GM12891 (cell line): ENCODE data around the gene TACC3.

Source experiments
- PAX5 ChIP-seq: IDR thresholded peaks from 2 replicates; pipeline ENCODE4 v1.6.1; 2011; ENCODE audit warnings: low read length, moderate library complexity, mild to moderate bottlenecking; ENCODE audit not compliant: insufficient read depth, severe bottlenecking
- POLR2A ChIP-seq: IDR thresholded peaks from 2 replicates; pipeline ENCODE4 v1.6.1; 2011; ENCODE audit warnings: low read depth, low read length, control low read depth
- POLR2AphosphoS5 ChIP-seq: IDR thresholded peaks from 2 replicates; pipeline ENCODE4 v1.6.1; 2011; ENCODE audit warnings: low read depth, low read length, control low read depth
- POU2F2 ChIP-seq: IDR thresholded peaks from 2 replicates; pipeline ENCODE4 v1.6.1; 2011; ENCODE audit warnings: low read depth, mild to moderate bottlenecking, control low read depth, low read length, moderate library complexity
- SPI1 ChIP-seq: IDR thresholded peaks from 2 replicates; pipeline ENCODE4 v1.6.1; 2011; ENCODE audit warnings: low read depth, low read length, control low read depth
- TAF1 ChIP-seq: IDR thresholded peaks from 2 replicates; pipeline ENCODE4 v1.6.1; 2011; ENCODE audit warnings: low read depth, low read length, control low read depth

DNA sequence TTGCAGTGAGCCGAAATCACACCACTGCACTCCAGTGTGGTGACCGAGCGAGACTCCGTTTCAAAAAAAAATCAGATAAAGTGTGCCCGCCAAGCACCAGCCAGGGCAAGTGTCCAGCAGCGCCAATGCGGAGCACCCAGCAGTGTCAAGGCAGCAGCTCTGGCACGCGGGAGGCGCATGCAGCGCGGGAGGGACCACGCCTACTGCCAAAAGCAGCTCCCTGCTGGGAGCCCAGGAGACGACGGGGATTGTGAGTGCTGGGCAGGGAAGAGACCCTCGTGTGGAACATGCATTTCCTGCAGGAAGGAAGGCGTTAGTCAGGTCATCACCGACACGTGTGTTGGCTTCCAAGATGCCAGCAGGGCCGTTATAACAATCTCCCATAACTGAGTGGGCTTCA is 47.6 kb upstream of the TACC3 start:
- TF ChIP-seq TAF1, result no peak
- TF ChIP-seq POLR2A, result no peak
- TF ChIP-seq POLR2AphosphoS5, result no peak
- TF ChIP-seq POU2F2, result no peak
- TF ChIP-seq SPI1, result no peak
- TF ChIP-seq PAX5, result no peak
